NCI-H2227 (cell line): ENCODE data around the gene KRTAP5-2.
"Not testable (repeated sequence)": the region's sequence is repeated elsewhere in the genome, so short reads cannot be mapped to it uniquely, and the experiment has no call there.

Experiments used
- DNase-seq: peaks from one replicate; lab custom pipeline; 2025; ENCODE audit not compliant: unreplicated experiment; lab: John Stamatoyannopoulos, UW

The KRTAP5-2 gene

GRCh38 chr11:1592628-1593027 is 5.5 kb downstream of the KRTAP5-2 start:
- peak; percentile 25 for DNase-seq

- DNase-seq: no peak
These were observed 8.1 kb downstream of the KRTAP5-2 start for GRCh38 chr11:1589996-1590395.

DNA sequence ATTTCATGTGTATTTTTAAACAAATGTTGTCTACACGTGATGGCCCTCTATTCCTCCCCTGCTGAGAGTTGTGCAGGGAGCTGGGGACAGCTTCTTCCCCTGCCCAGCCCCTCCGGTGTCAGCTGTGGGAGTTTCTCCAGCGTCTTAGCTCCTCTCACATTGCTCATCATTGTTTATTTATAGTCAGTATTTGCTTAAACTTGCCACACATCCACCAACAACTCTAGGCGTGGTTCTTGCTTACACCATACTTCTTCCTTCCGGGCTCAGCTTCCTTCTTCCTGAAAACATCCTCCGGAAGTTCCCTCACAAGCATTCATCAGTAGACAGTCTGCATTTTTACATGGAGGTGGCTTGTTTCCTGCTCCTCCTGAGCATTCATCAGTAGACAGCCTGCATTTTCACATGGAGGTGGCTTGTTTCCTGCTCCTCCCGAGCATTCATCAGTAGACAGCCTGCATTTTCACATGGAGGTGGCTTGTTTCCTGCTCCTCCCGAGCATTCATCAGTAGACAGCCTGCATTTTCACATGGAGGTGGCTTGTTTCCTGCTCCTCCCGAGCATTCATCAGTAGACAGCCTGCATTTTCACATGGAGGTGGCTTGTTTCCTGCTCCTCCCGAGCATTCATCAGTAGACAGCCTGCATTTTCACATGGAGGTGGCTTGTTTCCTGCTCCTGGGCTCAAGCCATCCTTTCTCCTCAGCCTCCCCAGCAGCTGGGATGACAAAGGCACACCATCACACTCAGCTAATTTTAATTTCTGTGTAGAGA is 8.7 kb downstream of the KRTAP5-2 start:
- not testable (repeated sequence) for DNase-seq

DNA sequence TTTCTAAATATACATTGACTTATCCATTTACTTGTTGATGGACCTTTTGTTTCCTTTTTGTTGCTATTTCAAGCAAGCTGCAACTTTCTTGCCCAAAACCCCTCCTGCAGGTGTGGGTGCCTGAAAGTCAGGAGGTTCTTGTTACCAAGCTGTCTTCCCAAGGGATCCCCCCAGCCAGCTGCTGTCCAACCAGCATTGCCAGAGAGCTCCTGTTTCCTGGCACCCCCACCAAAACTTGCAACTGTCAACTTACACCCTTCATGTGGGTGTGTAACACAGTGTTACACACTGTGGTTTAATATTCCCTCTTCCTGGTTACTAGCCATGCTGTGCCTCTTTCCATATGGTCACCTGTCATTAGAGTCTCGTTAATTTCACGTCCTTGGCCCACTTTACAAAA is 11.4 kb downstream of the KRTAP5-2 start:
- no peak for DNase-seq

GRCh38 chr11:1584661-1585370 is 13.3 kb downstream of the KRTAP5-2 start, which contains the start of gene KRTAP5-1:
KRTAP5-1 (minus strand) TSS chr11:1585283; CDS start chr11:1585249, 34 bp downstream.
- not testable (repeated sequence) for DNase-seq

GRCh38 chr11:1582909-1583308 is 15.2 kb downstream of the KRTAP5-2 start:
- DNase-seq: not testable (repeated sequence)

DNA sequence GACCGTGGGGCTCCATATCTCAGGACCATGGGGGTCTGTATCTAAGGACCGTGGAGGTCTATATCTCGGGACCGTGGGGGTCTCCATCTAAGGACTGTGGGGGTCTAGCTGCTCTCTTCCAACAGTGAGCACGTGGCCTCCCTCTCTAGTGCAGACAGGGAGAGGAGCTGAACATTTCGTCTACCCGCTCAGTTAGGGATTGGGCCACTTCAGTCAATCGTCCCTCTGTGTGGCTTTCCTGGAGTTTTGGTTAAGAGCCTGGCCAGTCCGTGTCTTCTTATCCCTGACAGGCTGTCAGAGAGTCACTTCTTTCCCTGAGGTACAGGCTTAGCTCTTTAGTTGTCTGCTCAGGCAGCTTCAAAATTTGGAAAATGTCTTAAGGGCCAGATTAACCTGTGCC is 16.1 kb downstream of the KRTAP5-2 start:
- DNase-seq: no peak

DNA sequence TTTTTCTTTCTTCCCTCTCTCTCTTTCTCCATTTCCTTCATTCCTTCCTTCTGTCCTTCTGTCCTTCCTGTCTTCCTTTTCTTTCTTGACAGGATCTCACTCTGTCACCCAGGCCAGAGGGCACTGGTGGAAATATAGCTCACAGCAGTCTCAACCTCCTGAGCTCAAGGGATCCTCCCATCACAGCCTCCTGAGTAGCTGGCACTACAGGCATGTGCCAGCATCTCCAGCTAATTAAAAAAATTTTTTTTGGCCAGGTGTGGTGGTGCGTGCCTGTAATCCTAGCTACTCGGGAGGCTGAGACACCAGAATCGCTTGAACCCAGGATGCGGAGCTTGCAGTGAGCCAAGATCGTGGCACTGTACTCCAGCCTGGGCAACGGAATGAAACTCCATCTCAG is 21.3 kb downstream of the KRTAP5-2 start:
- no peak for DNase-seq

DNA sequence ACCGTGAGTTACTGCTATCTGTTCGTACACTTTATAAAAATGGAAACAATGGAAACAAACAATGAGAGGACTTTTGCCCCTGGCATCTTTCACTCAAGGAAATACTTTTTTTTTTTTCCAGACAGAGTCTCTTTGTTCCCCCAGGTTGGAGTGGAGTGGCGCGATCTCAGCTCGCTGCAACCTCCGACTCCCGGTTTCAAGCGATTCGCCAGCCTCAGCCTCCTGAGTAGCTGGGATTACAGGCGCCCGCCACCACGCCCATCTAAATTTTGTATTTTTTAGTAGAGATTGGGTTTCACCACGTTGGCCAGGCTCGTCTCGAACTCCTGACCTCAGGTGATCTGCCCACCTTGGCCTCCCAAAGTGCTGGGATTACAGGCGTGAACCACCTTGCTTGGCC is 22.3 kb downstream of the KRTAP5-2 start:
- not testable (repeated sequence) for DNase-seq

GRCh38 chr11:1574933-1575242 is 23.2 kb downstream of the KRTAP5-2 start:
- DNase-seq: no peak

GRCh38 chr11:1574238-1574932 is 23.7 kb downstream of the KRTAP5-2 start:
- DNase-seq: peak; percentile 75

GRCh38 chr11:1573903-1574237 is 24.2 kb downstream of the KRTAP5-2 start:
- no peak for DNase-seq

DNA sequence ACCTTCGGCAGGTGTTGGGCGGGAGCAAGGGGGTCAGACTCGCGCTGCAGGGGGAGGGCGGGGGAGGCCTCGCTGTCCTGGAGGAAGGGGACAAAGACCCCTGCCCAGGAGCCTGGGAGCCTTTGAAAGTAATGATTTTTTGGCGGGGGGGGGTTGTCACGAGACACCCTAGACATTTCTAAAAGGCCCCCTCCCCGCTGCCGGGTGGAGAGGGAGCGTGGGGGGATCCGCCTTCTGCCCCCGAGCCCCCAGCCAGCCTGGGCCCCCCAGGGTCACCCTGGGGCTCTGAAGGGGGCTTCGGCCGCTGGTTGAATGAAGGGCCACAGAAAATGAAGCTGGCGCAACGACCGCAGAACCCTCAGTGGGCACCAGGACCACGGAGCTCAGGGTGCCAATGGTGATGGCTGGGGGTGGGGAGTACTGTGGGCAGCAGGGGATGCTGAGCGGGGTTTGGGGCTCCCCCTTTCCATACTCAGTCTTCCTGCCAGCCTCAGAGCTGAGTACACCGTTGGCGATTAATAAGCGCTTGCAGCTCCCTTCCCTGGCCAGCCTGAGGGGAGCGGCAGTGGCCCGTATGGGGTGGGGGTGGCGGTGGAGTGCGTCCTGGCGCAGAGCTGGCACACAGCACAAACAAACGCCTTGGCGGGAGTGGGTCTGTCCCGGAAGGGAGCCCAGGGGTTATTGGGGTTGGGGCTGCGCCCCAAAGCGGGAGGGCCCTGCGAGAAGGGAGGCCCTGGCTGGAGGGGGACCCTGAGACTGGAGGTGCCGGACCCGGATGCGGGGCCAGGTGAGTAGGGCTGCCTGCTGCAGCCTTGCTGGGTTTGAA is 24.8 kb downstream of the KRTAP5-2 start:
- DNase-seq: no peak

GRCh38 chr11:1572197-1573076 is 25.7 kb downstream of the KRTAP5-2 start, which contains the start of gene DUSP8:
DUSP8 (minus strand) TSS chr11:1572271; CDS start chr11:1565826, 6,445 bp downstream.
- DNase-seq: peak; percentile 94

GRCh38 chr11:1571760-1572196 is 26.3 kb downstream of the KRTAP5-2 start:
- no peak for DNase-seq

GRCh38 chr11:1570896-1571759 is 27.0 kb downstream of the KRTAP5-2 start:
- peak; percentile 78 for DNase-seq

GRCh38 chr11:1570531-1570895 is 27.6 kb downstream of the KRTAP5-2 start:
- no peak for DNase-seq

DNA sequence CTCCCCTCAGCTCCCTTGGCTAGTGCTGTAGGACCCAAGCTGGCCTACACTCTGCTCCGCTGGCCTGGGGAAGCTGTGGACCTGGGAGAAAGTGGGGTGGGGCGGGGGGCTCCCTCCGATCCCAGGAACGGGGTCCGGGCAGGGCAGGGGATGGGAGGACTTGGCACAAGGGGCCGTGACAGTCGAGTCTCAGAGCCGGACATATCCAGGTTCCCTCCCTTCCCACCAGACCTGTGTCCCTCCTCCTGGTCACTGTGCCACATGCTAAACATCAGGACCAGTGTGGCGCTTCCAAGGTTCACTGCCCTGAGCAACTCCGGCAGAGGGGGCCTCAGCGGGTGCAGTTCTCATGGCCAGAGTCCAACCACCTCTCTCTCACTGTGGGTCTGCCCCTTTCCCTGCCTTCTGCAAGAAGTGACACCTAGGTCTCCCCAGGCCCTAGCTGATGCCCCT is 28.1 kb downstream of the KRTAP5-2 start:
- no peak for DNase-seq

GRCh38 chr11:1569251-1569780 is 28.8 kb downstream of the KRTAP5-2 start:
- no peak for DNase-seq
